Kidney (tissue), 14 donors: ENCODE results near the gene PEG3. TPM values are rescaled to one million over a fixed set of nuclear protein-coding genes. Genes with fewer than 3 reads are reported as not detected.
"Not testable (repeated sequence)": the region's sequence is repeated elsewhere in the genome, so short reads cannot be mapped to it uniquely, and the experiment has no call there.

Source experiments
- DNase-seq, 5 donors: peaks; one replicate each; pipeline ENCODE4 v3.0.0-alpha.2; 2013 to 2020
- FAIRE-seq: peaks from 2 replicates; lab custom pipeline; 2012; peaks lifted over from hg19 to GRCh38; lab: Jason Lieb, UNC
- H3K27ac ChIP-seq, 2 donors: one replicate each; pipeline ENCODE4 v1.7.0; 2013; ENCODE audit warnings: low read depth in 2 of 2, low read length in 2 of 2, inconsistent platforms in 1 of 2
- H3K27me3 ChIP-seq: one replicate; pipeline ENCODE4 v1.7.1; 2013; ENCODE audit warnings: low read length, inconsistent platforms; ENCODE audit not compliant: control insufficient read depth, insufficient read depth
- H3K36me3 ChIP-seq, 3 donors: one replicate each; pipeline versions ENCODE4 v1.7.0 to v1.7.1; 2013; ENCODE audit warnings: low read length in 3 of 3, control low read depth in 1 of 3, inconsistent platforms in 1 of 3; ENCODE audit not compliant: insufficient read depth in 3 of 3, control insufficient read depth in 2 of 3
- H3K4me1 ChIP-seq, 3 donors: one replicate each; pipeline versions ENCODE4 v1.7.0 to v1.7.1; 2013; ENCODE audit warnings: low read length in 3 of 3, inconsistent platforms in 1 of 3, low read depth in 1 of 3; ENCODE audit not compliant: control insufficient read depth in 2 of 3, insufficient read depth in 2 of 3
- H3K4me3 ChIP-seq, 3 donors: one replicate each; pipeline versions ENCODE4 v1.7.0 to v1.8.1; 2013; ENCODE audit warnings: low read length in 3 of 3, control low read depth in 1 of 3, inconsistent platforms in 1 of 3
- H3K9ac ChIP-seq, 3 donors: one replicate each; pipeline versions ENCODE4 v1.7.0 to v1.7.1; 2013; ENCODE audit warnings: low read length in 3 of 3, control low read depth in 1 of 3, inconsistent platforms in 1 of 3
- H3K9me3 ChIP-seq, 3 donors: one replicate each; pipeline versions ENCODE4 v1.7.0 to v1.7.1; 2013; ENCODE audit warnings: low read length in 3 of 3, control low read depth in 1 of 3, inconsistent platforms in 1 of 3; ENCODE audit not compliant: control insufficient read depth in 2 of 3, insufficient read depth in 1 of 3
- CTCF ChIP-seq: IDR thresholded peaks from 3 replicates; pipeline ENCODE4 v1.5.1; 2012; ENCODE audit warnings: mild to moderate bottlenecking, moderate library complexity, borderline replicate concordance; ENCODE audit not compliant: insufficient read depth; ENCODE audit errors: extremely low read depth
- intact Hi-C: fragments of 100-400 bp; cut with DNase I; formaldehyde crosslinking; loops from one replicate; pipeline ENCODE4 v1.11.1; 2022
- polyA plus RNA-seq: library from polyadenylated mRNA; stranded (reverse); fragments of 350-450 nt; fragmentation: Illumina TruSeq; extraction: RNeasy Lipid Tissue Mini Kit (QIAGEN cat#74804); gene quantifications from one replicate; pipeline ENCODE4 v1.2.3, GENCODE V29; 2014; ENCODE audit warnings: low read depth, low replicate concordance; ENCODE audit not compliant: insufficient read depth
- total RNA-seq: library from RNA; stranded (reverse); fragmentation: NEBNext Ultra II Directional; extraction: Animal tissue kit (Norgen Biotek cat#: 25700); gene quantifications from one replicate; pipeline ENCODE4 v1.2.1, GENCODE V29; 2021
- donor health status: control.
- donor health status: control.
- donor health status: control.
- donor health status: control.
- donor health status: control.
- donor health status: DM: yes; HTN: yes; CAD: no.
- donor health status: Normal renal cell carcinoma (clear cell type).

PEG3 gene
- total and polyA plus RNA-seq, 2 donors from 2014 or later = 2.0 to 8.7 TPM

- no peak overlapping the region for H3K27ac ChIP-seq
- intact Hi-C loops = no loop called here
- H3K9me3 ChIP-seq = no peaks in the 10 kb centered on the region
- no peak for DNase-seq
- no peaks in the 10 kb centered on the region for H3K27me3 ChIP-seq
- FAIRE-seq = no peak
- no peaks in the 10 kb centered on the region for H3K4me1 ChIP-seq
- H3K9ac ChIP-seq = no peak overlapping the region
- H3K36me3 ChIP-seq = no peaks in the 10 kb centered on the region
- H3K4me3 ChIP-seq = no peak overlapping the region
- TF ChIP-seq CTCF = no peak
These were observed 27.9 kb upstream of the PEG3 start for GRCh38 chr19:56868446-56868845.

- no peak for TF ChIP-seq CTCF
- FAIRE-seq = no peak
- peak in 4 of 5 donors; percentile 71 to 90 (median 78) for DNase-seq
- Histone ChIP-seq H3K4me3 (no peak overlapping the region), H3K36me3 (no peaks in the 10 kb centered on the region), H3K9me3 (no peaks in the 10 kb centered on the region), H3K27me3 (no peaks in the 10 kb centered on the region), H3K9ac (no peak overlapping the region), H3K4me1 (no peaks in the 10 kb centered on the region), H3K27ac (no peak overlapping the region)
- intact Hi-C loops = no loop called here
These were observed 26.0 kb upstream of the PEG3 start for GRCh38 chr19:56866538-56866937.

GRCh38 chr19:56864443-56865125, 24.1 kb upstream of the PEG3 start:
- no peaks in the 10 kb centered on the region for H3K27me3 ChIP-seq
- H3K27ac ChIP-seq = no peak overlapping the region
- H3K9ac ChIP-seq = no peak overlapping the region
- H3K4me3 ChIP-seq = no peak overlapping the region
- H3K4me1 ChIP-seq = no peaks in the 10 kb centered on the region
- no peaks in the 10 kb centered on the region for H3K36me3 ChIP-seq
- FAIRE-seq = no peak
- no peak for TF ChIP-seq CTCF
- no peaks in the 10 kb centered on the region for H3K9me3 ChIP-seq
- DNase-seq = no peak
- intact Hi-C loops = no loop called here

GRCh38 chr19:56862741-56863140, 22.2 kb upstream of the PEG3 start:
- Histone ChIP-seq H3K27me3 (no peaks in the 10 kb centered on the region), H3K9me3 (no peaks in the 10 kb centered on the region), H3K27ac (no peak overlapping the region), H3K9ac (no peak overlapping the region), H3K4me1 (no peaks in the 10 kb centered on the region), H3K4me3 (no peak overlapping the region), H3K36me3 (no peaks in the 10 kb centered on the region)
- FAIRE-seq (no peak), DNase-seq (no peak)
- intact Hi-C loops = no loop called here
- no peak for TF ChIP-seq CTCF

- intact Hi-C loops, H3K27ac ChIP-seq, H3K9ac ChIP-seq, H3K9me3 ChIP-seq, H3K4me1 ChIP-seq, H3K27me3 ChIP-seq, DNase-seq, FAIRE-seq, H3K4me3 ChIP-seq, H3K36me3 ChIP-seq: not testable (repeated sequence)
These were observed 19.9 kb upstream of the PEG3 start for GRCh38 chr19:56860409-56860808.
